HuH-7.5 (cell line): ENCODE results near the gene ITGAD.

Experiments
- DNase-seq: peaks from one replicate; pipeline ENCODE4 v3.0.0; 2011; ENCODE audit warnings: low spot score

Gene ITGAD

DNA sequence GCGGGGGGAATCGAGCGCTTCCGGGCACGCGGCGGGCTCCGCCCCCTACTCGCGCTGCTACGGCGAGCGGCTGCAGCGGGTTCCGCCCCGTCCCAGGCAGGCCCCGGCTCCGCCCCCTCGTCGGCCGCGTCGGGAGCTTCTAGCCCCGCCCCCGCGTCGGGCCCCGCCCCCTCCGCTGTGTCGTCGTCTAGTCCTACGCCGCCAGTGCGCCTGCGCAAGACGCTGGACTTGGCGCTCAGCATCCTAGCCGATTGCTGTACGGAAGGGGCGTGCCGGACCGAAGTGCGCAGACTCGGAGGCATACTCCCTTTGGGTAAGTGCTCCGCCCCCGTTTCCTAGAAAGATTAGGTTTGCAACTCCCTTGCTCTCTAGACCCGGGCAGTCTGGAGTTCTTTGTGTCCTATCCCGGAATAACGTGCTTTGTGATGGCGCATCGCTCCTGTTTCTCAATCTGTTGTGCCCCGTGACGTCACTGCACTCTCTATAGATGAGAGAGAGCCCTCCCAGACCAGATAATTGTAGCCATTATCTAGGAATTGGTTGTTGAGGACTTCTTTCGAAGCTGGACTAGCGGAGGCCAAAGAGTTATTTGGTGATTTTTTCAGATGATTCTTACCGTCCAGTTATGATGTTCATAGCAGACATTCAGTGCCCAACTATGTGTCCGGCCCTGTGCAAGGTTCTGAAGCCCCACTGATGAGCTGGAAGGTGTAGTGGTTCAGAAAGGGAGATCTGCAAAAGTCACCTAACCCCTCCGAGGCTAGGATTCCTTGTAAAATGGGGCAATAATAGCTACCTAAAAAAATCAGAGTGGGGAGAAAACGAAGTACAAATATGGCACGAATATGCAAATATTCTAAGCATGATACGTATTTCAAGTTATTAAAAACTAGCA, 66.8 kb downstream of the ITGAD start:
- peak; percentile 90 for DNase-seq

- DNase-seq: no peak
Observed at GRCh38 chr16:31460582-31461002, 67.5 kb downstream of the ITGAD start.

DNA sequence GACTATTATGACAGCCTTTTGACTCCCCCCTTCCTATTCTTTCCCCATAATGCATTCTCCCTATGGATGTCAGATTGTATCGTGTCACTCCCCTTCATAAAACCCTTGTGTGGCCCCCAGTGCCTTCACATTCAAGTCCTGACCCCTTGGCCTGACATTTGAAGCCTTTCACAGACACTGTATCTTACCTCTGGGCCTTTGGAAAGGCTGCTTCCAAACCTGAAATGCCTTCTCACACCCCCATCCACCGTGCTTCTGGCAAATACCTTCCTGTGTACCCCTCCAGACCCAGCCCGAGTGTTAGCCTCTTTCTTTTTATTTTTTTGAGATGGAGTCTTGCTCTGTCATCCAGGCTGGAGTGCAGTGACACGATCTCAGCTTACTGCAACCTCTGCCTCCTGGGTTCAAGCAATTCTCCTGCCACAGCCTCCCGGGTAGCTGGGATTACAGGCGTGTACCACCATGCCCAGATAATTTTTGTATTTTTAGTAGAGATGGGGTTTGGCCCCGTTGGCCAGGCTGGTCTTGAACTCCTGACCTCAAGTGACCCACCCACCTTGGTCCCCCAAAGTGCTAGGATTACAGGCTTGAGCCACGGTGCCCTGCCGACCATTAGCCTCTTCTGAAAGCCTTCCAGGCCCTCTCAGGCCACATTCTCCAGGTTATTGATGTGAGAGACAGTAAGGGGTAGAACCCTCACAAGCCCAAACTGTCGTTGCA, 68.2 kb downstream of the ITGAD start:
- DNase-seq: no peak

DNA sequence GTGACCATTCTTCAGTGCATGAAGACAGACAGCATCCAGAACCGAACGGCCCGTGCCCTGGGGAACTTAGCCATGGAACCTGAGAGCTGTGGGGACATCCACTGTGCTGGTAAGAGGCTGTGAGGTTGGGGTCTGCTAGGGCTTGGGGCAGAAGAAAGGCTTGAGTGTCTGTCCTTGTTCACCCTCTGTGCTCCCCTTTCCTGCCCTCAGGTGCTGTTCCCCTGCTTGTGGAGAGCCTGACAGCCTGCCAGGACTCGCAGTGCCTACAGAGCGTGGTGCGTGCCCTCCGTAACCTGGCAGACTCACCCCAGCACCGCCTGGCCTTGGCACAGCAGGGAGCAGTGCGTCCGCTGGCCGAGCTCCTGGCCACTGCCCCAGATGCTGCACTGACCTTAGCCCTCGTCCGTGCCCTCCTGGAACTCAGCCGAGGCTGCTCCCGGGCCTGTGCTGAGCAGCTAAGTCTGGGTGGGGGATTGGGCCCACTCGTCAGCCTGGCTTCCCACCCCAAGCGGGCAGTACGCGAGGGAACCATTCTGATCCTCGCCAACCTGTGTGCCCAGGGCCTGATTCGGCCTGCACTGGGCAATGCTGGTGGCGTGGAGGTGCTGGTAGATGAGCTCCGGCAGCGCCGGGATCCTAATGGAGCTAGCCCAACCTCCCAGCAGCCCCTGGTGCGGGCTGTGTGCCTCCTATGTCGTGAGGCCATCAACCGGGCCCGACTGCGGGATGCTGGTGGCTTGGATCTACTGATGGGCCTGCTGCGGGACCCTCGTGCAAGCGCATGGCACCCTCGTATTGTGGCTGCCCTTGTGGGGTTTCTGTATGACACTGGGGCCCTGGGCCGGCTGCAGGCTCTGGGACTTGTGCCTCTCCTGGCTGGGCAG, 69.0 kb downstream of the ITGAD start:
- no peak for DNase-seq

- no peak for DNase-seq
Observed at GRCh38 chr16:31464348-31464769, 71.2 kb downstream of the ITGAD start.

GRCh38 chr16:31464781-31465260, 71.7 kb downstream of the ITGAD start:
- no peak for DNase-seq

DNA sequence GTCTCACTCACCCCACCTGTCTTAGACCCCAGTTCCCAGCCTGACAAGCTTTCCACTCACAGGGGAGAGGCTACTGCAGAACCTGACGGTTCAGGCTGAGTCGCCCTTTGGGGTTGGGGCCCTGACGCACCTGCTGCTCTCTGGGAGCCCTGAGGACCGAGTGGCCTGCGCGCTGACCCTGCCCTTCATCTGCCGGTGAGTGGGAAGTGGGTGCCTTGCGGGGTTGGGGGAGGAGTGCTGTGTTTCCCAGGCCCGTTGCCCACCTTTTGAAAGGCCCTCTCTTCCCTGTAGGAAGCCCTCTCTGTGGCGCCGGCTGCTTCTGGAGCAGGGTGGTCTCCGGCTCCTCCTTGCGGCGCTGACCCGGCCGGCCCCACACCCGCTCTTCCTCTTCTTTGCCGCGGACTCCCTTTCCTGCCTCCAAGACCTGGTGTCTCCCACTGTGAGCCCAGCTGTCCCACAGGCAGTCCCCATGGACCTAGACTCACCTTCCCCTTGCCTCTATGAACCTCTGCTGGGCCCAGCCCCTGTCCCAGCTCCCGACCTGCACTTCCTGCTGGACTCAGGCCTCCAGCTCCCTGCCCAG, 72.7 kb downstream of the ITGAD start:
- DNase-seq: no peak

- no peak for DNase-seq
Observed at GRCh38 chr16:31466381-31466841, 73.3 kb downstream of the ITGAD start.

DNA sequence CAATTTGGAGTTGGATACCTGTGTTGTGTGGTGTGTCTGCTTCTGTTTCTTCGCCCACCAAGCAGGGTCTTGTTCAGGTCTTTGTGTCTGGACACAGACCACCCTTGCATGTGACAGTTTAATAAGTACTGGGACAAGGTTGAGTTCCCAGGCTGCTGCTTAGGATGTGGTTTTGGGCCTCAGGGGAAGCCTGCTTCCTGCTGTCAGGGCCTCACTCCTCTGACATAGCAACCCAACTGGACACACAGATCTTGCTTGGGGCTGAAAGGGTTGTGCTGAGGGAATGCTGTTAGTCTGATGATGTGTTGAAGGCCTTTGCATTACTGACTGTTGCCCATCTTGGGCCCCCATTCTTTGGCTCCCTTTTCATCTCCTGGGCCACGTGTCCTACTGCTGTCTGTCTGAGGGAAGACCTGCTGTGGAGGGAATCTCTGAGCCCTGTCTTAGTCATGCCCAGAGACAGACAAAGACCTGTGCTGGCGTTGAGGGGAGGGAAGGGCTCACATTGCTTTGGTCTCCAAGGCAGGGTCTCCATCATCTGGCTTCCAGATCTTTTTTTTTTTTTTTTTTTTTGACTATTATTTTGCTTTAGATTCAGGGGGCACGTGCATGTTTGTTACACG, 74.1 kb downstream of the ITGAD start:
- no peak for DNase-seq

- no peak for DNase-seq
Observed at GRCh38 chr16:31467858-31468257, 74.7 kb downstream of the ITGAD start.

DNA sequence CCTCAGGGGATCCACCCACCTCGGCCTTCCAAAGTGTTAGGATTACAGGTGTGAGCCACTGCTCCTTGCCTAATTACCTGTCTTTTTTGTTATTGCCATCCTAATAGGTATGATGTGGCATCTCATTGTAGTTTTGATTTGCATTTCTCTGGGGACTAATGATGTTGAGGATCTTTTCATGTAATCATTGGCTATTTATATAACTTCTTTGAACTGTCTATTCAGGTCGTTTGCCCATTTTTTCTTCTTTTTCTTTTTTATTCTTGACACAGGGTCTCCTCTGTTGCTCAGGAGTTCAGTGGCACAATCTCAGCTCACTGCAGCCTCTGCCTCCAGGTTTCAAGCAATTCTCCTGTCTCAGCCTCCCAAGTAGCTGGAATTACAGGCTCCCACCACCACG, 77.5 kb downstream of the ITGAD start:
- no peak for DNase-seq

DNA sequence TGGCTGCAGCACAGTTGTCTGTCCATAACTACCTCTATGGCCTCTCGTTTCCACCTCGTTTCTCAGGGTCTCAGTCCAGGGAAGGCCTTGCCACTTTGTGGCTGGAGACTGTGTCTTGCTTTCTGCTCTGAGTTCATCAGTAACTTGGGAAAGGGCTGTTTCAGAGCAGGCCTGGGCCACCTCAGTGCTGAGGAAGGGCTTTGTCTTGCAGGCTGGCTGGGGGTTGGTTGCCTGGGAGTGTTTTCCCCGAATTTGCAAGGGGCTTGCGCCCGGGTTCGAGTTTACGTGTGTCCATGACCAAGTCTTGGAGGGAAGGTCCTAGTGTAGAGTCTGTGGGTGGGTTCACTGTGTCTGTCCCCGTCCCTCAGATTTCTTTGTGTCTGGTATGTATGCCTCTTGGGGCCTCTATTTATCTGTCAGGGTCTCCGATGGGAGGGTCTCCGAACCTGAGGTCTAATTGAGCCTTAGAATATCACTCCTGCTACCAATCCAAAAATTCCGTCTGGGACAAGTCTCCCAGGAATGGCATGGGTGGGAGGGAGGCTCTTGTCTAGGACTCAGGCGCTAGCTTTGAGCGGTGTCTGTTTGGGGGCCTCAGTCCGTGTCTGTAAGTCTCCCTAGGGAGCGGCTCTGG, 78.2 kb downstream of the ITGAD start:
- no peak for DNase-seq

DNA sequence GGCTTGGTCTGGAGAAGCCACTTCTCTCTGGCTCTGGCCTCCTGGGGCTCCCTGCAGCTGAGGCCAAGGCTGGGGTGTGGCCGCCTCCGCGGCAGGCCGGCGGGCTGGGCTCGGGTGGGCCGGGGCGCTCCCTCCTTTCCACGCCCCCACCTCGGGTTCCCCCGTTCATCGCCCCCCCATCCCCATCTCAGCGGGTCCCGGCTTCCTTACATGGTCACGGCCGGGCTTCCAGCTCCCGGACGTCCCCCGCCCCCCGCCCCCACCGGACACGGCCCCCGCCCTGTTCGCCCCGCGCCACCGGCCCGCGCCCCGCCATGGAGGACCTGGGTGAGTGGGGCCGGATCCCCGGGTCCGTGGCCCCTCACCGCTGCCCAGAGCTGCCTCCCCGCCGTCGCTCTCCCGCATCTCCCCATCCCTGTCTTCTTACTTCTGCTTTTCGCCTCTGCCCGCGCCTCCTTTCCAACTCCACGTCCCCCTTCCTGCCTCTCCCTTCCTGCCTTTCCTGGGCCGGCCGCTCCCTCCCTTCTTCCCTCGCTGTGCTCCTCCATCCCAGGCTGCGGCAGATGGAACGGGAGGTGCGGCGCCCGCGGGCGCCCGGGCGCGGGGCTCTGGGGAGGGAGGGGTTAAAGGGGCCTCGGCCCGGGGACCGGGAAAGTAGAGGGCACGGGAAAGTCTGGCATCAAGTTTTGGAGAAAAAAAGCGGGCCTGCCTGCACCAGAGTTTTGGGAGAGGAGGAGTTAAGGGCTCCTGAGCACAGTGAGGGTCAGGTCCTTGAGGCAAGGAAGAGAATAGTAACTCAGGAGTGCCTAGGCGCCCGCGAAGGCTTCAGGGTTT, 79.0 kb downstream of the ITGAD start, which contains the start of gene TGFB1I1:
Gene TGFB1I1 (plus strand): TSS at position 278 of the 834 bp plus-strand sequence. CDS start 37 bp downstream, at position 315.
- DNase-seq: no peak

DNA sequence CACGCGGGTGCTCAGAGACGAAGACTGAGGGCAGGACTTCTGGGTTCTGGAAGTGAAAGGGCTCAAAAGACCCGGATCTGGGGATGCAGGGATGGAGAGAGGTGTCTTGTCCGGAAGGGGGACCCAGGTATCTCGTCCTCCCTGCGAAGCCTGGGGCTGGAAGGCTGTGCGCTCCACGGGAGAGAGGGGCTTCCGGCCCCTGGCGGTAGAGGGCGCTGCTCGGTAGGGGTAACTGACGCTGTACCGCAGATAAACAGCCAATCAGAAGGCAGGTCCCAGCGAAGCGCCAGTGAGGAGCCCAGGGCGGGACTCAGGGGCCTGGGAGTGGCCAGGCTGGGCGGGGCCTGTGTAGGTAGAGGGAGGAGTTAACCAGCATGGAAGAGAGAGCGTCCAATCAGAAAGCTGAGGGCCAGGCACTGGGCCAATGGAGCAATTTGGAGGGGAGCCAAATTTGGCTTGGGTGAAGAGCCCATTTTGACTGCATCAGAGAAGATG, 79.6 kb downstream of the ITGAD start:
- peak; percentile 58 for DNase-seq

- no peak for DNase-seq
Observed at GRCh38 chr16:31473264-31473984, 80.3 kb downstream of the ITGAD start.

DNA sequence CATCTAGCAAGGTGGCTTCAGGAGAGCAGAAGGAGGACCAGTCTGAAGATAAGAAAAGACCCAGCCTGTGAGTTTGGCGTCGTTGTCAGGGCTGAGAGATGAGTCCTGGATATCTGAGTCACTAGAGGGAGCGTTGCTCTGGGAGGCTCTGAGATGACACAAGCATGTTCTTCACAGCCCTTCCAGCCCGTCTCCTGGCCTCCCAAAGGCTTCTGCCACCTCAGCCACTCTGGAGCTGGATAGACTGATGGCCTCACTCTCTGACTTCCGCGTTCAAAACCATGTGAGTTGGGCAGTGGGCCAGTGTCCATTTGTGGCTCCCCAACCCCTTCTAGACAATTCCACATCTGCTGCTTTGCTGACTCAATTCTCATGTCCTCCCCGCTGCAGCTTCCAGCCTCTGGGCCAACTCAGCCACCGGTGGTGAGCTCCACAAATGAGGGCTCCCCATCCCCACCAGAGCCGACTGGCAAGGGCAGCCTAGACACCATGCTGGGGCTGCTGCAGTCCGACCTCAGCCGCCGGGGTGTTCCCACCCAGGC, 81.1 kb downstream of the ITGAD start:
- no peak for DNase-seq

DNA sequence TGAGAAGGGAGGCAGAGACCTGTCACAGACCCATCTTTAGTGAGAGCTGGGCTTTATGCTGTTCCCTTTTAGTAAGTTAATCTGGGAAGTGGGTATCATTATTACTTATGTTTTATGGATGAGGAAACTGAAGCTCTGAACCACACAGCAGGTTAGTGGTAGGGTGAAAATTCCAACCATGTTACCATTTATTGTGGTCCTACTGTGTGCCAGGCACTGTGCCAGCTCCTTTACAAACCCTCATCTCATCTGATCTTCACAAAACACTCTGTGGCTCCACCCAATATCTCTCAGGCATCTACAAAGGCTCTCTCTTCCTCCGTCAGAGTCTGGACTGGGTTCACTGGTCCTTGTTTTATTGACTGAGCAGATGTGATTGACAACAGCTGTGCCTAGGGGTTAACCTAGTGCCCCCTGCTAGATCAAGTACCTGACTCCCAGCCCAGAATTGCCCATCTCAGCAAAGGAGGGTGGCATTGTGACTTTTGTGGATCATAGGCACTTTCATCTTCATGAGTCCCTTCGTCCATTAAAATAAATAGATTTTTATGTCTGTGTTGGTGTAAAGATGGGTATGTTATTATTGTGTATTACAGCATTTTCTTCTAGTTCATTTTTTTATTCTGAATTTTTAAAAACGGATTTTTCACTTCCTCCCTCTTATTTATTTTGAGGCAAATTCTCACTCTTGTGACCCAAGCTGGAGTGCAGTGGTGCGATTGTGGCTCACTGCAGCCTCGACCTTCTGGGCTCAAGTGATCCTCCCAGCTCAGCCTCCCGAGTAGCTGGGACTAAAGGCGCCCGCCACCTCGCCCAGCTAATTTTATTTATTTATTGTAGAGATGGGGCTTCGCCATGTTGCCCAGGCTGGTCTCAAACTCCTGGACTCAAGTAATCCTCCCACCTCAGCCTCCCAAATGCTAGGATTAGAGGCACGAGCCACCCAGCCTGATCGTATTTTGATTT, 81.9 kb downstream of the ITGAD start:
- DNase-seq: no peak
